ENCODE measurements around the gene SNAI1. TPM values are rescaled to one million over a fixed set of nuclear protein-coding genes. Genes with fewer than 3 reads are reported as not detected.

Gene SNAI1
- total RNA-seq (2021; fragmentation: NEBNext Ultra II Directional; extraction: Animal tissue kit (Norgen Biotek cat#: 25700)) = 1 to 10 TPM; 4.7 to 6.8 (median 5.2) TPM
- long read RNA-seq, partial matches to known transcripts = 2 of 3 reads
- long read RNA-seq, other reads (novel, unspliced or antisense) = 0 of 3 reads

DNA sequence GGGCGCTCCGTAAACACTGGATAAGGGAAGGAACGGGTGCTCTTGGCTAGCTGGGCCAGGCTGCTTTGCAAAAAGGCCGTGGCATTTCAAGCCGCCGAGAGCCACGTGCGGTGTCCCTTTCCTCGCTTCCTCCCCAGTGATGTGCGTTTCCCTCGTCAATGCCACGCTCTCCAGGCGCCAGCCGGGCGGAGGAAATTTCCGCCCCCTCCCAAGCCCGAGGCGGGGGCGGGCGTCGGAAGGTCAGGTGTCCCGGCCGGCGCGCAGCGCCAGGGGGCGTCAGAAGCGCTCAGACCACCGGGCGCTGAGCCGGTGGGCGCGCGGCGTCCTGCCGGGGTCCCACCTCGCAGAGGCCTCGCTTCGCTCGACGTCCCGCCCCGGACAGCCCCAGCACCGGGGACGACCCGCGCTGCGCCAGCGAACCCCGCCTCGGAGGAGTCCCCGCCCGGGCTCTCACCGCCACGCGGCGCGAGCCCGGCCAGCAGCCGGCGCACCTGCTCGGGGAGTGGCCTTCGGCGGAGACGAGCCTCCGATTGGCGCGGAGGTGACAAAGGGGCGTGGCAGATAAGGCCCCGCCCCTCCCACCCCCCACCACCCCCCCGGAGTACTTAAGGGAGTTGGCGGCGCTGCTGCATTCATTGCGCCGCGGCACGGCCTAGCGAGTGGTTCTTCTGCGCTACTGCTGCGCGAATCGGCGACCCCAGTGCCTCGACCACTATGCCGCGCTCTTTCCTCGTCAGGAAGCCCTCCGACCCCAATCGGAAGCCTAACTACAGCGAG, at the start of gene SNAI1:
SNAI1 (plus strand) TSS at position 635 of the 777 bp plus-strand sequence; CDS start at position 715, 80 bp downstream.
- H3K4me3 Mint-ChIP-seq = peak within 1 kb of the TSS; percentile 93
- TF ChIP-seq, protein P1, sequence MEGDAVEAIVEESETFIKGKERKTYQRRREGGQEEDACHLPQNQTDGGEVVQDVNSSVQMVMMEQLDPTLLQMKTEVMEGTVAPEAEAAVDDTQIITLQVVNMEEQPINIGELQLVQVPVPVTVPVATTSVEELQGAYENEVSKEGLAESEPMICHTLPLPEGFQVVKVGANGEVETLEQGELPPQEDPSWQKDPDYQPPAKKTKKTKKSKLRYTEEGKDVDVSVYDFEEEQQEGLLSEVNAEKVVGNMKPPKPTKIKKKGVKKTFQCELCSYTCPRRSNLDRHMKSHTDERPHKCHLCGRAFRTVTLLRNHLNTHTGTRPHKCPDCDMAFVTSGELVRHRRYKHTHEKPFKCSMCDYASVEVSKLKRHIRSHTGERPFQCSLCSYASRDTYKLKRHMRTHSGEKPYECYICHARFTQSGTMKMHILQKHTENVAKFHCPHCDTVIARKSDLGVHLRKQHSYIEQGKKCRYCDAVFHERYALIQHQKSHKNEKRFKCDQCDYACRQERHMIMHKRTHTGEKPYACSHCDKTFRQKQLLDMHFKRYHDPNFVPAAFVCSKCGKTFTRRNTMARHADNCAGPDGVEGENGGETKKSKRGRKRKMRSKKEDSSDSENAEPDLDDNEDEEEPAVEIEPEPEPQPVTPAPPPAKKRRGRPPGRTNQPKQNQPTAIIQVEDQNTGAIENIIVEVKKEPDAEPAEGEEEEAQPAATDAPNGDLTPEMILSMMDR (IDR thresholded peaks at IDR 0.05) = peak; percentile 78
- peaks cover 51% of the 10 kb centered on the region for H3K4me1 Mint-ChIP-seq (ENCODE audit: low read depth)
- H3K27ac Mint-ChIP-seq = peak within 1 kb of the TSS; percentile 86
- H3K36me3 Mint-ChIP-seq (ENCODE audit: low read depth) = peaks cover 12% of the 10 kb centered on the region
- no peaks in the 10 kb centered on the region for H3K9me3 Mint-ChIP-seq
- peak; percentile 71 for DNase-seq
- H3K27me3 Mint-ChIP-seq (ENCODE audit: insufficient read depth) = peaks cover 14% of the 10 kb centered on the region

GRCh38 chr20:49935746-49936152, 47.0 kb upstream of the SNAI1 start:
- H3K9me3 Mint-ChIP-seq = no peaks in the 10 kb centered on the region

GRCh38 chr20:49936153-49937026, 46.4 kb upstream of the SNAI1 start, which contains the start of gene RNF114:
Gene RNF114, plus strand, starts transcription at chr20:49936397. Its CDS starts 16 bp downstream, at chr20:49936413.
- peaks cover 33% of the 10 kb centered on the region for H3K4me1 Mint-ChIP-seq (ENCODE audit: low read depth)
- peak within 1 kb of the TSS; percentile 76 for H3K27ac Mint-ChIP-seq
- H3K36me3 Mint-ChIP-seq (ENCODE audit: low read depth) = peaks cover 11% of the 10 kb centered on the region
- H3K9me3 Mint-ChIP-seq = no peaks in the 10 kb centered on the region
- TF ChIP-seq, protein P1 (IDR thresholded peaks at IDR 0.05) = peak; percentile 25; the same call in 1 of the 2 replicates
- peak; percentile 73 for DNase-seq
- peak within 1 kb of the TSS; percentile 99 for H3K4me3 Mint-ChIP-seq
- H3K27me3 Mint-ChIP-seq (ENCODE audit: insufficient read depth) = peaks cover 2% of the 10 kb centered on the region

More at GRCh38 chr20:49935746-49936152, 47.0 kb upstream of the SNAI1 start:
- Mint-ChIP-seq H3K4me1 (ENCODE audit: low read depth) (peaks cover 33% of the 10 kb centered on the region), H3K4me3 (peak overlapping the region; percentile 99; the same call in 1 of the 2 replicates), H3K36me3 (ENCODE audit: low read depth) (peaks cover 7% of the 10 kb centered on the region; the same call in 1 of the 2 replicates), H3K27ac (no peak overlapping the region), H3K27me3 (ENCODE audit: insufficient read depth) (peaks cover 2% of the 10 kb centered on the region)
- TF ChIP-seq, protein P1 (IDR thresholded peaks at IDR 0.05) = no peak
- no peak for DNase-seq

DNA sequence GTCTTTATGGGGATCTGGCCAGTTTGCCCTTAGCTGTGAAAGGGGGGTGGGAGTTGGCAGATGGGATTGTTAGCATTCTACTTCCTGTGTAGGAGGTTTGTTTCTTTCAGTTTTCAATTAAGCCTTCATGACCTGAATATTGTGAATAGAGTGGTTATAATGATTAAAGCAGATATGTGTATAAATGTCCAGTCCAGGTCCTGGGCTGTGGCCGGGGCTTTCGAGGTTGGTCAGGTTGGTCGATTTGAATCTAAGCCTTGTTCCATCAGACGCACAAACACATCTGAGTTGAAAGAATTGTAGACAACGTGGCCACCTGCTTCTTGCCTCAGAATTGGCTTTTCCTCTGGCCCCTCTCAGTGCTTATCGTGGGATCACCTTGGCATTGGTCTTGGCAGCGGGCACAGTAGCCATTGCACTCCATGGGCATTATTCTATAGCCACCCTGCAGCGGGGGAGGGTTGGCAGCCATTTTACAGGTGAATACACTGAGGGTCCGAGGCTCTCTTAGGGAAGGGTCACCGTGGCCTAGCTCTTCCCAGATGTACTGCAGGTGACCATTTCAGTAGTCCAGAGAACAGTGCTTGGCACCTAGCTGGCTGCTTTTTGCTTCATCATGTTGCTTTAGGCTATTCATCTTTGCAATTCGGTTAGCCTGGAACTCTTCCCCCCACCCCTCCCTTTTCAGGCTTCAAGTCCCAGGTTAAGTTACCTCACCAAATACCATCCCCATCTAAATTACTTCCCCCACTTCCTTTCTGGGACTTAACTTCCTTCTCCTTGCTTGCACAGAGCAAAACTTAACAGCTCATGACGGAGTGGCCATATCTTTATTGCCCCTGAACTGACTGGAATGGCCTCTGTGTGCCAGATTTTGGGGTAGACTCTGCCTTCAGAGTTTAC, 45.5 kb upstream of the SNAI1 start:
- Mint-ChIP-seq H3K4me3 (peak overlapping the region; percentile 99), H3K27ac (peak overlapping the region; percentile 76), H3K9me3 (no peaks in the 10 kb centered on the region), H3K4me1 (ENCODE audit: low read depth) (peaks cover 33% of the 10 kb centered on the region), H3K27me3 (ENCODE audit: insufficient read depth) (peaks cover 2% of the 10 kb centered on the region), H3K36me3 (ENCODE audit: low read depth) (peaks cover 15% of the 10 kb centered on the region)
- DNase-seq = no peak
- TF ChIP-seq, protein P1 (IDR thresholded peaks at IDR 0.05) = no peak
